ENCODE data around the gene CALML6.
"Not testable (repeated sequence)": the region's sequence is repeated elsewhere in the genome, so short reads cannot be mapped to it uniquely, and the experiment has no call there.

The CALML6 gene

DNA sequence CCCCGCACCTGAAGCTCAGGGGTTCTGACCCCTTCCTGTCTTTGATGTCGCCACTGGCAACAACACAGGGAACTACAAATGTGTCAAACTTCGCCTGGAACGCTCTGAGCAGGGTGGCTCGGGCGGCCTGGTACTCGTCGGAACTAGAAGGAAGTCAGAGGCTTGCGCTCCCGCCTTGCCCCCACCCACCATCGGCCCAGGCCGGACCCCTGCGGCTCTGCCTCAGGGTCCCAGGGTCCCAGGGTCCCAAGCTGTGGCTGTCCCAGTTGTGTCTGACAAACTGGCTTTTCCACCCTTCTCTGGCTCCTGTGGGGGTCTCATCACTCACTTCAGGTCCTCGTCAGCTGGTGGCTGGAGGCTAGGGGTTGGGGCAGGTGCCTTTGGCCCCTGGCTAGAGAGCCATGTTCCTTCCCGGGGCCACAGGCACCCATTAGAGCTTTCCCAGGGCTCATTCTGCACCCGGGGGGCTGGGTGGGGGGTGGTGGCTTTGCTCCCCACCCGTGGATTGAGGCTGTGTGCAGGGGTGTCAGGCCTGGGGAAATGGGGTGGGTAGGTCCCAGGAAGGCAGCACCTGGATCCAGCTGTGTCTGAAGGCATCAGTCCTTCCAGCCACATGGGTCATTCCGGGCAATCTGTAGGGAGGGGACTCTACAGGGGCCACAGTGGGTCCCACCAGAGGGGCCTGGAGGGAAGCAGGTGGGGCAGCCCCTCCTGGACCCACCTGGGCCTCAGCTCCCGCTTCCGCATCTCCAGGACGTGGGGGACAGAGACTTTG, 12.0 kb downstream of the CALML6 start:
- DNase-seq (ENCODE audit: extremely low read depth, insufficient read length) = no peak
- TF ChIP-seq, protein P1, sequence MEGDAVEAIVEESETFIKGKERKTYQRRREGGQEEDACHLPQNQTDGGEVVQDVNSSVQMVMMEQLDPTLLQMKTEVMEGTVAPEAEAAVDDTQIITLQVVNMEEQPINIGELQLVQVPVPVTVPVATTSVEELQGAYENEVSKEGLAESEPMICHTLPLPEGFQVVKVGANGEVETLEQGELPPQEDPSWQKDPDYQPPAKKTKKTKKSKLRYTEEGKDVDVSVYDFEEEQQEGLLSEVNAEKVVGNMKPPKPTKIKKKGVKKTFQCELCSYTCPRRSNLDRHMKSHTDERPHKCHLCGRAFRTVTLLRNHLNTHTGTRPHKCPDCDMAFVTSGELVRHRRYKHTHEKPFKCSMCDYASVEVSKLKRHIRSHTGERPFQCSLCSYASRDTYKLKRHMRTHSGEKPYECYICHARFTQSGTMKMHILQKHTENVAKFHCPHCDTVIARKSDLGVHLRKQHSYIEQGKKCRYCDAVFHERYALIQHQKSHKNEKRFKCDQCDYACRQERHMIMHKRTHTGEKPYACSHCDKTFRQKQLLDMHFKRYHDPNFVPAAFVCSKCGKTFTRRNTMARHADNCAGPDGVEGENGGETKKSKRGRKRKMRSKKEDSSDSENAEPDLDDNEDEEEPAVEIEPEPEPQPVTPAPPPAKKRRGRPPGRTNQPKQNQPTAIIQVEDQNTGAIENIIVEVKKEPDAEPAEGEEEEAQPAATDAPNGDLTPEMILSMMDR (IDR thresholded peaks at IDR 0.05; ENCODE audit: insufficient read depth, low read length, poor library complexity, severe bottlenecking) = no peak

DNA sequence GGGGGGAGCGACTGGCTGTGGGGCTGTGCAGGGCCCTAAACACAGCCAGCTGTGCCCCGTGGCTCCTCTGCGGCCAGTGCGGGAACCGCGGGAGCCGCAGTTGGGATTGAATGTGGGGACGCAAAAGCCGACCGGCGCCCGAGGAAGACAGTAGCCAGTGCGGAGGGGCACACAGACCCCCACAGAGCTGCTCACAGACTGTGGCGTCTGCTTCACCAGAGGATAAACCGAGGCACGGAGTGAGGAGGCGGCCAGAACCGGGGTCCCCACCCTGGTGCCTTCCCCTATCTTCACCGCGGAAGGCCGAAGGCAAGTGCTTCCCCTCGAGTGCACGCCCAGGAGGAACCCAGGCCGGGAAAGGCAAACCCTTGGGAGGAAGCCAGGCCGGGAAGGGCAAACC, 12.7 kb downstream of the CALML6 start:
- Histone ChIP-seq H3K27me3 (replicated peaks; ENCODE audit: control insufficient read depth, insufficient read depth, low read length) (no peaks in the 10 kb centered on the region), H3K36me3 (ENCODE audit: control insufficient read depth, insufficient read depth, low read length) (no peaks in the 10 kb centered on the region), H3K4me3 (replicated peaks; ENCODE audit: low read depth, low read length) (no peak overlapping the region)
- DNase-seq (ENCODE audit: extremely low read depth, insufficient read length) = no peak
- TF ChIP-seq, protein P1 (IDR thresholded peaks at IDR 0.05; ENCODE audit: insufficient read depth, low read length, poor library complexity, severe bottlenecking) = no peak

More for the DNA sequence above, 12.0 kb downstream of the CALML6 start:
- Histone ChIP-seq H3K27me3 (replicated peaks; ENCODE audit: control insufficient read depth, insufficient read depth, low read length) (no peaks in the 10 kb centered on the region), H3K4me3 (replicated peaks; ENCODE audit: low read depth, low read length) (no peak overlapping the region), H3K36me3 (ENCODE audit: control insufficient read depth, insufficient read depth, low read length) (no peaks in the 10 kb centered on the region)

DNA sequence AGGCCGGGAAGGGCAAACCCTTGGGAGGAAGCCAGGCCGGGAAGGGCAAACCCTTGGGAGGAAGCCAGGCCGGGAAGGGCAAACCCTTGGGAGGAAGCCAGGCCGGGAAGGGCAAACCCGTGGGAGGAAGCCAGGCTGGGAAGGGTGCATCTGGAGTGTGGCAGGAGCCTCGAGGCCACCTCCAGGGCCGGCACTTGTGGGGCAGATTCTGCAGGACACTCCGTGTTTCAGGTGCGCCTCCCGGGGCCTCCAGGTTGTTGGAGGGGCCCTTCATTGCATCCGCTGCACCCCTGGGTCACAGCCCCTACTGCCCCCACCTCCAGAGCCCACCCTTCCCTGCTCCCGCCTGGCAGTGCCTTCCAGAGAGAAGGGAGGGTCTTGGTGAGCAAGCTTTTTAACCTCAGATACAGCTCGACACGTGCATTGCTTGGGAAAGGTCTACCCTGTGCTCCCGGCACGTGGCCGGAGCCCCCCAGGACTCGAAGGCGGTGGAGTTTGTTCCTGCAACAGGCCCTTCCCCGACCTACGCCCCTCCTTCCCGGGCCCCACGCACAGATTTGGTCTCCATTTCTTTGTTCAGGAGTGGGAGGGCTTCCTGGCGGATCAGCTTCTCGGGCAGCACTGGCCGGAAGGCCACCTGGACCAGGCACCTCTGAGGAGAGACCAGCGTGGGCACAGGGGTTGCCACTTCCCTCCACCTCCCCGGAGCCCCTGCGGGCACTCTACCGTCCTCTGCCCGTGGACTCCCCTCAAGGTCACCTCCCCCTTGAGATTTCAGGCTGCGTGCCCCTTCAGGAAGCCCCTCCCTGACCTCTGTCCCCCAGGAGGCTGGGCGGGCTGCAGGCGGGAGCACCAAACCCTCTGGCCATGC, 13.4 kb downstream of the CALML6 start:
- no peak overlapping the region for H3K4me3 ChIP-seq (replicated peaks; ENCODE audit: low read depth, low read length)
- TF ChIP-seq, protein P1 (IDR thresholded peaks at IDR 0.05; ENCODE audit: insufficient read depth, low read length, poor library complexity, severe bottlenecking) = no peak
- DNase-seq (ENCODE audit: extremely low read depth, insufficient read length) = no peak
- no peaks in the 10 kb centered on the region for H3K27me3 ChIP-seq (replicated peaks; ENCODE audit: control insufficient read depth, insufficient read depth, low read length)
- no peaks in the 10 kb centered on the region for H3K36me3 ChIP-seq (ENCODE audit: control insufficient read depth, insufficient read depth, low read length)

DNA sequence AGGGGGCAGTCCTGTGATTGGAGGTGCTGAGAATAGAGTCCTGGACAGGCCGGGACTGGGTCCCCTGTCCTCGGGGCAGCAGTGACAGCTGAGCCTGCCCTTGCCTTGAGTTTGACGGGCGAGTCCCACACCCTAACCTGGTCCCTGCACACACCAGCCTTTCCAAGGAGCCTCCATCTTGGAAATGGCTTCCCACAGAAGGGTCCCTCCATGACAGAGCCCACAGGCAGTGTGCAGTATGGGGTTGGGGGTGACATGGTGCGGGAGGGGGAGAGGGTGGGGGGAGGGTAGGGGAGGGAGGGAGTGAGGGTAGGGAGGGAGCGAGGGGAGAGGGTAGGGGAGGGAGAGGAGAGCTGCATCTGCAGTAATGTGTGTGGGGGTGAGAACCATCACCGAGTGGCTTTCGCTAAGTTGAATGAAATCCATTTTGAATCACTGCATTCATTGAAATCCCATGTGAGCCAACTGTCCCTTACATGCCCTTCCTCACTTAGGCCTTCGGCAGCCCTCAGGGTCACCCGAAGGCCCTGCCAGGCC, 14.1 kb downstream of the CALML6 start:
- TF ChIP-seq, protein P1 (IDR thresholded peaks at IDR 0.05; ENCODE audit: insufficient read depth, low read length, poor library complexity, severe bottlenecking) = no peak
- DNase-seq (ENCODE audit: extremely low read depth, insufficient read length) = no peak
- Histone ChIP-seq H3K4me3 (replicated peaks; ENCODE audit: low read depth, low read length) (no peak overlapping the region), H3K36me3 (ENCODE audit: control insufficient read depth, insufficient read depth, low read length) (no peaks in the 10 kb centered on the region), H3K27me3 (replicated peaks; ENCODE audit: control insufficient read depth, insufficient read depth, low read length) (no peaks in the 10 kb centered on the region)

DNA sequence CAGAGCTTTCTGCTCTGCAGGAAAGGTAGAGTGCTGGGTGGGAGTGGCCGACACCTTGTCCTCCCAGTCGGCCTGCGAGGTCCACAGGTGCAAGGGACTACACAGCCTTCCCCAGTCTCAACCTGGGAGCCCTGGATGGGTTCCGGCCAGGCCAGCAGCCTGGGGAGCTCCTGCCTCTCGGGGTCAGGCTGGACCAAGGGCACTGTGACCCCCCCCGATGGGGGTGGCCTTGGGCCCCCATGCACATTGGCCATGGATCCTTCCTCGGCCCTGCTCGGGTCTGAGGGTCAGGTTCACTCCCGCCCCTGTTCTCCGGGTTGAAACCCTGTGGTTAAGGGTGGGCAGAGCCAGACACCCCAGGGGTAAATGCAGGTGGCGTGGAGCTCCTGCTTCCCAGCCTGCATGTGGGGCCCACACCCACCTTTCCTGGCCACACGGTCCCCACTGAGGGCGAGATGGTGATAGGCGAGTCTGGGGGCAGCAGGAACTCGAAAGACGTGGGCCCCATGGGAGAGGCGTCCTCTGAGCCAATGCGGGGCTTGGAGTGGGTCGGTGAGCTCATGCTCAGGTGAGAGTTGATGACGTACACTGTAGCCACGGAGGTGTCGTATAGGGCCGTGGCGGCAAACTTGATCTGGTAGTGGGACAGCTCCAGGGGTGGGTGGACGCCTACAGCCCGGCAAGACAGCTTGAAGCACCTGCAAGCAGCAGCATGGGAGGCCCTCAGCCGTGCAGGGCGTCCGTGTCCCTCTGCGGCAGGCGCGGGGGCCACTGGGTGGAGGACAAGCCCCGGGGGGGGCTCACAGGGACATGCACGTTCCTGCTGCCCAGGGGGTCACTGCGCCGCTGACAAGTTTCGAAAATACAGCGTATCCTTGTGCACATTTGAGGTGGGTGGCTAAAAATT, 14.8 kb downstream of the CALML6 start:
- no peaks in the 10 kb centered on the region for H3K36me3 ChIP-seq (ENCODE audit: control insufficient read depth, insufficient read depth, low read length)
- H3K4me3 ChIP-seq (replicated peaks; ENCODE audit: low read depth, low read length) = no peak overlapping the region
- TF ChIP-seq, protein P1 (IDR thresholded peaks at IDR 0.05; ENCODE audit: insufficient read depth, low read length, poor library complexity, severe bottlenecking) = no peak
- H3K27me3 ChIP-seq (replicated peaks; ENCODE audit: control insufficient read depth, insufficient read depth, low read length) = no peaks in the 10 kb centered on the region
- DNase-seq (ENCODE audit: extremely low read depth, insufficient read length) = no peak

DNA sequence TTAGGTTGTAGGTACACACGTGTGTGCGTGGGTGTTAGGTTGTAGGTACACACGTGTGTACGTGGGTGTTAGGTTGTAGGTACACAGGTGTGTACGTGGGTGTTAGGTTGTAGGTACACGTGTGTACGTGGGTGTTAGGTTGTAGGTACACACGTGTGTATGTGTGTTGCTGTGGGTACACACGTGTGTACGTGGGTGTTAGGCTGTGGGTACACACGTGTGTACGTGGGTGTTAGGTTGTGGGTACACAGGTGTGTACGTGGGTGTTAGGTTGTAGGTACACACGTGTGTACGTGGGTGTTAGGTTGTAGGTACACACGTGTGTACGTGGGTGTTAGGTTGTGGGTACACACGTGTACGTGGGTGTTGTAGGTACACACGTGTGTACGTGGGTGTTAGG, 19.8 kb downstream of the CALML6 start:
- not testable (repeated sequence) for H3K27me3 ChIP-seq (replicated peaks; ENCODE audit: control insufficient read depth, insufficient read depth, low read length); H3K36me3 ChIP-seq (ENCODE audit: control insufficient read depth, insufficient read depth, low read length); DNase-seq (ENCODE audit: extremely low read depth, insufficient read length); H3K4me3 ChIP-seq (replicated peaks; ENCODE audit: low read depth, low read length)
